Hepatic stellate cell (primary cell): ENCODE measurements around the gene FAM107A.
"Not testable (repeated sequence)": the region's sequence is repeated elsewhere in the genome, so short reads cannot be mapped to it uniquely, and the experiment has no call there.

ENCODE experiments used
- DNase-seq: peaks from one replicate; pipeline ENCODE4 v3.0.0; 2011; ENCODE audit warnings: low spot score

Gene FAM107A

GRCh38 chr3:58535531-58536500 is 41.4 kb downstream of the FAM107A start:
- DNase-seq, result no peak

- no peak for DNase-seq
Observed at GRCh38 chr3:58534592-58535494, 42.3 kb downstream of the FAM107A start.

- peak; percentile 87 for DNase-seq
Observed at GRCh38 chr3:58532794-58533220, 44.4 kb downstream of the FAM107A start.

GRCh38 chr3:58531956-58532355 is 45.2 kb downstream of the FAM107A start:
- no peak for DNase-seq

GRCh38 chr3:58531555-58531954 is 45.6 kb downstream of the FAM107A start:
- no peak for DNase-seq

- no peak for DNase-seq
Observed at GRCh38 chr3:58530354-58530865, 46.8 kb downstream of the FAM107A start.

- DNase-seq, result no peak
Observed at GRCh38 chr3:58529516-58530353, 47.5 kb downstream of the FAM107A start.

- DNase-seq, result no peak
Observed at GRCh38 chr3:58528629-58529028, 48.6 kb downstream of the FAM107A start.

GRCh38 chr3:58527440-58527839 is 49.8 kb downstream of the FAM107A start:
- not testable (repeated sequence) for DNase-seq

GRCh38 chr3:58526515-58526957 is 50.7 kb downstream of the FAM107A start:
- DNase-seq, result peak; percentile 94

- DNase-seq, result no peak
Observed at GRCh38 chr3:58524326-58524888, 52.8 kb downstream of the FAM107A start.

GRCh38 chr3:58522759-58523425 is 54.3 kb downstream of the FAM107A start:
- DNase-seq, result no peak

- no peak for DNase-seq
Observed at GRCh38 chr3:58521917-58522631, 55.1 kb downstream of the FAM107A start.

GRCh38 chr3:58521336-58521670 is 55.9 kb downstream of the FAM107A start:
- no peak for DNase-seq

GRCh38 chr3:58520403-58521335 is 56.5 kb downstream of the FAM107A start:
- DNase-seq, result no peak

GRCh38 chr3:58519668-58520402 is 57.4 kb downstream of the FAM107A start:
- no peak for DNase-seq

GRCh38 chr3:58518291-58518789 is 58.9 kb downstream of the FAM107A start:
- no peak for DNase-seq

- no peak for DNase-seq
Observed at GRCh38 chr3:58514405-58514804, 62.8 kb downstream of the FAM107A start.
